Sigmoid colon (tissue), 7 donors: ENCODE results near the gene MRPL55. TPM values are rescaled to one million over a fixed set of nuclear protein-coding genes. Genes with fewer than 3 reads are reported as not detected.

ENCODE experiments used
- DNase-seq: peaks from one replicate; pipeline ENCODE4 v3.0.0-alpha.2; 2019
- H3K27ac ChIP-seq, 4 donors: fragments of 200-600 bp; sonication (generic); one replicate each; pipeline ENCODE4 v1.5.1; 2016 to 2019; ENCODE audit warnings: mild to moderate bottlenecking in 1 of 4
- H3K27me3 ChIP-seq, 3 donors: fragments of 200-600 bp; sonication (generic); one replicate each; pipeline ENCODE4 v1.5.1; 2019; ENCODE audit warnings: mild to moderate bottlenecking in 1 of 3
- H3K36me3 ChIP-seq, 4 donors: fragments of 200-600 bp; sonication (generic); one replicate each; pipeline ENCODE4 v1.5.1; 2016 to 2019
- H3K4me1 ChIP-seq, 4 donors: fragments of 200-600 bp; sonication (generic); one replicate each; pipeline ENCODE4 v1.5.1; 2017 to 2019
- H3K4me3 ChIP-seq, 4 donors: fragments of 200-600 bp; sonication (generic); one replicate each; pipeline ENCODE4 v1.5.1; 2017 to 2019; ENCODE audit warnings: mild to moderate bottlenecking in 2 of 4, moderate library complexity in 1 of 4
- H3K9me3 ChIP-seq, 4 donors: fragments of 200-600 bp in 3 of 4; sonication (generic) in 3 of 4; one replicate each; pipeline versions ENCODE4 v1.5.1 to v1.6.1; 2013 to 2019
- CTCF ChIP-seq, 4 experiments: fragments of 450-650 bp in 3 of 4; fragments of 200-600 bp in 1 of 4; IDR thresholded peaks; one replicate each; pipeline ENCODE4 v1.5.1; 2016 to 2019; ENCODE audit warnings: antibody characterized with exemption in 4 of 4, mild to moderate bottlenecking in 3 of 4, moderate library complexity in 2 of 4
- EP300 ChIP-seq, 4 donors: sonication (generic); formaldehyde crosslinking; IDR thresholded peaks; one replicate each; pipeline ENCODE4 v1.6.1; 2017; ENCODE audit warnings: antibody characterized with exemption in 4 of 4
- POLR2A ChIP-seq, 2 donors: fragments of 450-650 bp; IDR thresholded peaks; one replicate each; pipeline ENCODE4 v1.6.1; 2016; ENCODE audit warnings: antibody characterized with exemption in 2 of 2, mild to moderate bottlenecking in 2 of 2, moderate library complexity in 2 of 2
- POLR2AphosphoS5 ChIP-seq, 4 donors: sonication (generic); formaldehyde crosslinking; IDR thresholded peaks; one replicate each; pipeline ENCODE4 v1.6.1; 2017; ENCODE audit warnings: antibody characterized with exemption in 4 of 4
- WGBS, 2 donors: extraction: QIAGEN DNeasy Blood & Tissue Kit; methylation state at CpG; one replicate each; pipeline ENCODE4 v1.1.7; 2013; 5-methylcytosine and 5-hydroxymethylcytosine counted together
- intact Hi-C: fragments of 100-400 bp; cut with DNase I; formaldehyde crosslinking; loops from one replicate; pipeline ENCODE4 v1.15.1; 2023
- polyA plus RNA-seq, 3 donors: library from polyadenylated mRNA; stranded (reverse); fragments of 200-250 nt; gene quantifications; one replicate each; pipeline ENCODE4 v1.2.3, GENCODE V29; 2013
- total RNA-seq, 4 donors: library from RNA; depleted of rRNA; stranded (reverse); fragments of >200 nt; gene quantifications; one replicate each; pipeline ENCODE4 v1.1.0, GENCODE V29; 2016
- donor health status: healthy with polysubstance abuse.
- donor health status: Bipolar disorder and iron deficiency.
- donor health status: healthy.

The MRPL55 gene
- total and polyA plus RNA-seq, 7 donors, result 53.5 to 90.6 (median 77.4) TPM

GRCh38 chr1:228098323-228098931 lies 10.7 kb downstream of the MRPL55 start:
- H3K36me3 ChIP-seq, result peaks cover 12 to 44% (median 32%) of the 10 kb centered on the region in 4 donors
- H3K27ac ChIP-seq, result no peak overlapping the region
- peaks cover 0 to 6% (median 3%) of the 10 kb centered on the region in 4 donors for H3K9me3 ChIP-seq
- peaks cover 0 to 46% (median 20%) of the 10 kb centered on the region in 4 donors for H3K4me1 ChIP-seq
- 91 to 92% methylated on average over 28 of the region's 28 CpGs for WGBS, 2 donors
- TF ChIP-seq EP300 (IDR thresholded peaks at IDR 0.05) (no peak), POLR2A (IDR thresholded peaks at IDR 0.05) (no peak), CTCF (IDR thresholded peaks at IDR 0.05) (no peak), POLR2AphosphoS5 (IDR thresholded peaks at IDR 0.05) (no peak)
- peak; percentile 59 for DNase-seq
- H3K27me3 ChIP-seq, result no peaks in the 10 kb centered on the region
- intact Hi-C loops, result no loop called here
- no peak overlapping the region for H3K4me3 ChIP-seq

- peaks cover 0 to 52% (median 26%) of the 10 kb centered on the region in 4 donors for H3K4me1 ChIP-seq
- TF ChIP-seq CTCF (IDR thresholded peaks at IDR 0.05) (no peak), POLR2A (IDR thresholded peaks at IDR 0.05) (no peak), EP300 (IDR thresholded peaks at IDR 0.05) (no peak), POLR2AphosphoS5 (IDR thresholded peaks at IDR 0.05) (no peak)
- DNase-seq, result peak; percentile 63
- no peak overlapping the region for H3K27ac ChIP-seq
- intact Hi-C loops, result no loop called here
- H3K9me3 ChIP-seq, result peaks cover 0 to 6% (median 3%) of the 10 kb centered on the region in 4 donors
- no peaks in the 10 kb centered on the region for H3K27me3 ChIP-seq
- no peak overlapping the region for H3K4me3 ChIP-seq
- 89 to 93% methylated on average over 34 of the region's 34 CpGs for WGBS, 2 donors
- peaks cover 12 to 44% (median 32%) of the 10 kb centered on the region in 4 donors for H3K36me3 ChIP-seq
Observed at GRCh38 chr1:228097333-228098081, 11.6 kb downstream of the MRPL55 start.

GRCh38 chr1:228096416-228097332 lies 12.4 kb downstream of the MRPL55 start:
- intact Hi-C loops, result no loop called here
- Histone ChIP-seq H3K27me3 (no peaks in the 10 kb centered on the region), H3K27ac (no peak overlapping the region), H3K4me3 (no peak overlapping the region), H3K9me3 (peaks cover 0 to 6% (median 3%) of the 10 kb centered on the region in 4 donors), H3K36me3 (peaks cover 12 to 44% (median 32%) of the 10 kb centered on the region in 4 donors), H3K4me1 (peaks cover 0 to 52% (median 25%) of the 10 kb centered on the region in 4 donors)
- WGBS, 2 donors, result 93 to 95% methylated on average over 13 of the region's 13 CpGs
- TF ChIP-seq CTCF (IDR thresholded peaks at IDR 0.05), result no peak
- TF ChIP-seq POLR2AphosphoS5 (IDR thresholded peaks at IDR 0.05), result no peak
- no peak for TF ChIP-seq POLR2A (IDR thresholded peaks at IDR 0.05)
- no peak for TF ChIP-seq EP300 (IDR thresholded peaks at IDR 0.05)
- peak; percentile 59 for DNase-seq

GRCh38 chr1:228095938-228096337 lies 13.2 kb downstream of the MRPL55 start:
- intact Hi-C loops, result no loop called here
- H3K27me3 ChIP-seq, result no peaks in the 10 kb centered on the region
- 94 to 95% methylated on average over 8 of the region's 8 CpGs for WGBS, 2 donors
- no peak overlapping the region for H3K27ac ChIP-seq
- DNase-seq, result peak; percentile 53
- peaks cover 0 to 52% (median 28%) of the 10 kb centered on the region in 4 donors for H3K4me1 ChIP-seq
- peaks cover 12 to 41% (median 32%) of the 10 kb centered on the region in 4 donors for H3K36me3 ChIP-seq
- no peak for TF ChIP-seq POLR2AphosphoS5 (IDR thresholded peaks at IDR 0.05)
- TF ChIP-seq CTCF (IDR thresholded peaks at IDR 0.05), result no peak
- TF ChIP-seq POLR2A (IDR thresholded peaks at IDR 0.05), result no peak
- no peak for TF ChIP-seq EP300 (IDR thresholded peaks at IDR 0.05)
- H3K4me3 ChIP-seq, result no peak overlapping the region
- peaks cover 0 to 6% (median 3%) of the 10 kb centered on the region in 4 donors for H3K9me3 ChIP-seq
